K562 (cell line): Measurements from ENCODE around the gene RNF224. TPM values are rescaled to one million over a fixed set of nuclear protein-coding genes. Genes with fewer than 3 reads are reported as not detected.

Experiments
- ARID2 ChIP-seq: fragments of 450-650 bp; IDR thresholded peaks from 2 replicates; pipeline ENCODE4 v1.6.1; 2017; ENCODE audit warnings: antibody characterized with exemption, mild to moderate bottlenecking
- BCL6 ChIP-seq: fragments of 250-450 bp; sonication (Bioruptor Pico); IDR thresholded peaks from 2 replicates; pipeline ENCODE4 v1.4.0; 2020
- CEBPZ ChIP-seq: fragments of 150-350 bp; IDR thresholded peaks from 2 replicates; pipeline ENCODE4 v1.6.1; 2014; ENCODE audit warnings: low read depth, mild to moderate bottlenecking, low read length, borderline replicate concordance
- EP400 ChIP-seq: fragments of 450-650 bp; IDR thresholded peaks from 2 replicates; pipeline ENCODE4 v1.6.1; 2017; ENCODE audit warnings: antibody characterized with exemption, mild to moderate bottlenecking, moderate library complexity
- ESRRB ChIP-seq: fragments of 250-450 bp; sonication (Bioruptor Pico); IDR thresholded peaks from 2 replicates; pipeline ENCODE4 v1.5.0; 2020; ENCODE audit warnings: mild to moderate bottlenecking, moderate library complexity, borderline replicate concordance
- MTF1 ChIP-seq: fragments of 250-450 bp; sonication (Bioruptor Pico); IDR thresholded peaks from 2 replicates; pipeline ENCODE4 v1.9.0; 2021; ENCODE audit warnings: moderate library complexity, mild to moderate bottlenecking, inconsistent platforms, borderline replicate concordance
- POLR3G ChIP-seq: IDR thresholded peaks from 2 replicates; pipeline ENCODE4 v1.6.1; 2011; ENCODE audit not compliant: insufficient read length, insufficient replicate concordance; ENCODE audit errors: extremely low read depth
- PURB ChIP-seq: sonication (generic); formaldehyde crosslinking; IDR thresholded peaks from 2 replicates; pipeline ENCODE4 v1.9.0; 2021; ENCODE audit warnings: low read depth, mild to moderate bottlenecking, missing genetic modification reagents
- ZBTB17 ChIP-seq: fragments of 450-650 bp; formaldehyde crosslinking; IDR thresholded peaks from 2 replicates; pipeline ENCODE4 v1.4.0; 2020; ENCODE audit warnings: mild to moderate bottlenecking
- ZNF407 ChIP-seq: fragments of 450-650 bp; IDR thresholded peaks from 2 replicates; pipeline ENCODE4 v1.6.1; 2016; ENCODE audit warnings: low read depth
- ZNF511 ChIP-seq: sonication (generic); formaldehyde crosslinking; IDR thresholded peaks from 2 replicates; pipeline ENCODE4 v1.8.0; 2022; ENCODE audit warnings: mild to moderate bottlenecking, missing genetic modification reagents
- ZNF76 ChIP-seq: fragments of 250-450 bp; sonication (Bioruptor Pico); IDR thresholded peaks from 2 replicates; pipeline ENCODE4 v1.4.0; 2020; ENCODE audit warnings: mild to moderate bottlenecking, moderate library complexity, borderline replicate concordance
- polyA plus RNA-seq, 8 experiments: library from polyadenylated mRNA; depleted of rRNA in 4 of 8; stranded (reverse) in 5 of 8; unstranded in 3 of 8; fragments of >200 nt; fragmentation: Nextera tagmentation in 2 of 8; fragmentation: Illumina TruSeq in 1 of 8; extraction: Ambion mirVana in 2 of 8; extraction: Trizol in 1 of 8; gene quantifications; 2 replicates each; pipeline versions ENCODE4 v1.2.1 to v1.2.3, GENCODE V29; 2011 to 2014; ENCODE audit warnings: inconsistent platforms in 1 of 8, missing spikeins in 1 of 8
- total RNA-seq, 7 experiments: library from RNA; depleted of rRNA in 6 of 7; stranded (reverse); fragments of >200 nt in 6 of 7; fragmentation: Illumina TruSeq in 2 of 7; extraction: Trizol in 2 of 7; gene quantifications; 2 replicates each; pipeline versions ENCODE4 v1.2.1 to v1.2.3, GENCODE V29; 2011 to 2021; ENCODE audit warnings: low replicate concordance in 1 of 7
- TF ChIP-seq, protein P1 (sequence below): fragments of 250-450 bp; sonication (Bioruptor Pico); IDR thresholded peaks from 2 replicates; pipeline ENCODE4 v1.9.0; 2021; ENCODE audit warnings: mild to moderate bottlenecking, inconsistent platforms

RNF224 gene
- total and polyA plus RNA-seq, 9 of the 15 experiments (the other 6 are each of a cell fraction or from before 2014, with no cell fraction given), result not detected

DNA sequence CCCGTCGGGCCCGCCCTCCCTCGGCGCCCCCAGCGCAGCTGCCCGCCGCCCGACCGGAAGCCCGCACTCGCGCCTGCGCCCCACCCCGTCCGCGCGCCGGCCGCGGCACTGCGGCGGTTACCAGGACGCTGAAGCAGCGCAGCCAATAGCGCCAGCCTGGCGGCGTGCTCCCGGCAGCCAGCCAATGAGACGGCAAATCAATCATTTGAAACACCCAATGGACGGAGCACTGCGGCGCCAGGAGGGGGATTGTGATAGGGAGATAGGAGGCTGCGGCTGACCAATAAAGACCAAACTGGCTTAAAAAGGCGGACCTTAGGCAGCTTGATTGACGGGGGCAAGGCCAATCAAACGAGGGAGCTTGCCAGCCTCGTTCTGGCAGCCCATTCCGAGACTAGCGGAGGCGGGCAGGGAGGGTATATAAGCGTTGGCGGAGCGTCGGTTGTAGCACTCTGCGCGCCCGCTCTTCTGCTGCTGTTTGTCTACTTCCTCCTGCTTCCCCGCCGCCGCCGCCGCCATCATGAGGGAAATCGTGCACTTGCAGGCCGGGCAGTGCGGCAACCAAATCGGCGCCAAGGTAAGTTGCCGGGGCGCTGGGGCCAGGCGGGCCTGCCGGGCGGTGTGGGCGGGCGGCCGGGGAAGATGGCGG is 13.7 kb downstream of the RNF224 start, which contains the start of gene TUBB4B (continued):
- TF ChIP-seq ZNF407 (no peak), EP400 (no peak), PURB (CRISPR knock-in tag) (no peak), ESRRB (no peak), ZNF511 (CRISPR knock-in tag) (peak; percentile 79), ARID2 (no peak), CEBPZ (peak; percentile 95), MTF1 (CRISPR knock-in tag) (no peak), ZNF76 (CRISPR knock-in tag) (no peak), POLR3G (no peak), ZBTB17 (CRISPR knock-in tag) (0 out of 2 replicates have a peak, but pooled peaks have one; percentile 57), BCL6 (CRISPR knock-in tag) (no peak)
- TF ChIP-seq, protein P1, sequence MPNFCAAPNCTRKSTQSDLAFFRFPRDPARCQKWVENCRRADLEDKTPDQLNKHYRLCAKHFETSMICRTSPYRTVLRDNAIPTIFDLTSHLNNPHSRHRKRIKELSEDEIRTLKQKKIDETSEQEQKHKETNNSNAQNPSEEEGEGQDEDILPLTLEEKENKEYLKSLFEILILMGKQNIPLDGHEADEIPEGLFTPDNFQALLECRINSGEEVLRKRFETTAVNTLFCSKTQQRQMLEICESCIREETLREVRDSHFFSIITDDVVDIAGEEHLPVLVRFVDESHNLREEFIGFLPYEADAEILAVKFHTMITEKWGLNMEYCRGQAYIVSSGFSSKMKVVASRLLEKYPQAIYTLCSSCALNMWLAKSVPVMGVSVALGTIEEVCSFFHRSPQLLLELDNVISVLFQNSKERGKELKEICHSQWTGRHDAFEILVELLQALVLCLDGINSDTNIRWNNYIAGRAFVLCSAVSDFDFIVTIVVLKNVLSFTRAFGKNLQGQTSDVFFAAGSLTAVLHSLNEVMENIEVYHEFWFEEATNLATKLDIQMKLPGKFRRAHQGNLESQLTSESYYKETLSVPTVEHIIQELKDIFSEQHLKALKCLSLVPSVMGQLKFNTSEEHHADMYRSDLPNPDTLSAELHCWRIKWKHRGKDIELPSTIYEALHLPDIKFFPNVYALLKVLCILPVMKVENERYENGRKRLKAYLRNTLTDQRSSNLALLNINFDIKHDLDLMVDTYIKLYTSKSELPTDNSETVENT, result peak; percentile 96
